NCI-H2227 (cell line): ENCODE results near the gene PZP.
"Not testable (repeated sequence)": the region's sequence is repeated elsewhere in the genome, so short reads cannot be mapped to it uniquely, and the experiment has no call there.

Experiments
- DNase-seq: peaks from one replicate; lab custom pipeline; 2025; ENCODE audit not compliant: unreplicated experiment; lab: John Stamatoyannopoulos, UW

Gene PZP

DNA sequence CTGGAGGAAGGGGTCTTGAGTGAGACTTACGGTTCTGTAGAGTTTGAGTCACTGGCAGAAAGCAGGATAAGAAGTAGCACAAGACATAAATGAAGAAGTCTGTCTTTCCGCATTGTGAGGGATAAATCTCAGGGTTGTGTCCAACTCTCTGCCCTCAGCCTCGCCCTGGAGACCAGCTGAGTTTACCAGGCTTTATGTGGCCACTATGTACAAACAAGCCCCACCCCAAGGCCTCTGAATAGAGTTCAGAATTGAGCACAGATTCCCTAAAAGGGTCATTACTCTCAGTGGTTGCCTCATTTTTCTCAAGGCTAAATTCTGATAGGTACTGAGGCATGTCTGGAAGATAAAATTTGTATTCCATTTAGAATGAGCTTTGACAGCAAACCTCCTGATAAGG lies at the start of gene PZP:
Gene PZP (minus strand): TSS at position 167 of the 400 bp plus-strand sequence. CDS start 54 bp downstream, at position 113.
- DNase-seq, result no peak

DNA sequence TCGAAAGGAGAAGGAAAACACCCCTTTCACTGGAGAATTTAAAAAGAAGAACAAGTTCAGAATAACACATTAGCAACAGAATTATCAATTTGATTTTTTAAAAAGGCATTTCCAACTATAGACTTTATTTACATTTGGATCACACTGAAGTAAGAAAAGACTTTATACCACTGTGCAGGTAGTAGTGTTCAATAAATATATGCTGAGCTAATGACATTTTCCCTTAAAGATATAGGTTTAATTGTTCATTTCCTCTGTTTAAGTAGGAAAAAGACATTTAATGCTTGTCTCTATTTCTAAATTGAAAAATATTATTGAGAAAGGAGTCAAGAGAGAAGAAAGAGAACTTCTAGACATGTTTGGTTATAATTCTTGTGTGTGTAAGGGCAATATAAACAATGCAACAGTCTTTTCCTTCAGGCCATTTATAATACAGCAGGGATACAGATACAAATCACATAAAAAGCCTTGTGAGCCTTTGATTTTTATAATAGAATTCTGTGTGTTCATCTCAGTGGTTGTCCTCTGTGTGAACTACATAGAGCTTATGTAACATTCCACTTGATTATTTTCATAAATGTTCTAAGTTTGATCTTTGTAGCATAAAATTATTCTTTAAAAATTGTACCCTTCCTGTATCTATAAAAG lies 48.7 kb upstream of the PZP start:
- DNase-seq, result no peak

DNA sequence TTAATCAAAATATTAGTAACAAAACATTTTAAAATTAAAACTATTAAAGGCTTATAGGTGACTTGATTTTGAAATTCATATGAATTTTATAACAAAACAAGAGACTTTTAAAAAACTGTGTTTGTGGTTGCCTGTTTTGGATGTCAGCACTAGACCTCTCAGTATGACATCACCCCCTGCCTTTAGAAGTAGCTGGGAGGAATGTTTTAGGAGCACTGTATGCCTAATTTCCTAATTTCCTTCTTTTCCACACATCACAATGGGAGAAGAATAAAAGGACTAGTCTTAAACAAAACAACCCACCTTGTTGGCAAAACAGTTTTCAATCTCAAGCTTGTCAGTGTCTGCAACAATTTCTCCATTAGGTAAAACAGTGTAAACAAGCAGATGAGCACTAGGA lies 48.1 kb upstream of the PZP start:
- no peak for DNase-seq

DNA sequence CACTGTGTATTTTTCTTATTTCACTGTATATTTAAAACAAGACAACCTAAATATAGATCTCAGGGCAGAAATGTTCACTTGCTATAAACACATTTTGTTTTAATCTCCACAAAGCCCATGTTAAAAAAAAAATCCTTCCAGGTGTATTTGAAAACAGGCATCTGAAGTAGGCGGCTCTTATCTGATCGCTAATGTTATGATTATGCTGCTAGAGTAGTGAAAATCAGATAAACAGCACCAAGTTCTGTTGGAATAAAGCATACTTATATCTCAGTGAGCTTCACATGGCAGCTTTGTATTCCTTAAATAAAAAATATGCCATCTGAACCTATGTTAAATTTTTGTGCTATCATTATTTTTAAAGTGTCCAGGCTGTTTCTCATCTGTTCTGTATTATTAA lies 47.6 kb upstream of the PZP start:
- no peak for DNase-seq

DNA sequence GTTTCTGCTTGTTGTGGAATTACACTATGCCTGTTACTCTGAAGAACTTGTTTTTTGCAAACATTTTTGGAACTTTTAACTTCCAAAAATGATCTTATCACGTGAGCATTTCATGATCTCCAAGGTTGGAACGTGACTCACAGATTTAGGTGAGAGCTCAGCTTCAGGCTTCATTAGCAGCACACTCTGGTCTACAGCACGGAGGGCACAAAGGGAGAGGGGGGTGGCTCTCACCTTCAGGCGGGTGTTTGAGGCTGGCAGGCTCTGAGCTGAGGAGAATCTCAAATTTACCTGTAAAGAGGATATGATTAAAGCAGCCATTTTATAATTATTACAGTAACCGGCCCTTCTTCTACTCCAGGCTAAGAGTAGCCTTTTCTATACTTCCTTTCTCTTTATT lies 45.3 kb upstream of the PZP start:
- DNase-seq, result no peak

DNA sequence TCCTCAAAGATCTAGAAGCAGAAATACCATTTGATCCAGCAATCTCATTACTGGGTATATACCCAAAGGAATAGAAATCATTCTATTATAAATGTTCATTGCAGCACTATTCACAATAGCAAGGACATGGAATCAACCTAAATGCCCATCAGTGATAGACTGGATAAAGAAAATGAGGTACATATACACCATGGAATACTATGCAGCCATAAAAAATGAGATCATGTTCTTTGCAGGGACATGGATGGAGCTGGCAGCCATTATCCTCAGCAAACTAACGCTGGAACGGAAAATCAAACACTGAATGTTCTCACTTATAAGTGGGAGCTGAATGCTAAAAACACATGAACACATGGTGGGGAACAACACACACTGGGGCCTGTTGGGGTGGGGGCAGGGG lies 44.6 kb upstream of the PZP start:
- not testable (repeated sequence) for DNase-seq

DNA sequence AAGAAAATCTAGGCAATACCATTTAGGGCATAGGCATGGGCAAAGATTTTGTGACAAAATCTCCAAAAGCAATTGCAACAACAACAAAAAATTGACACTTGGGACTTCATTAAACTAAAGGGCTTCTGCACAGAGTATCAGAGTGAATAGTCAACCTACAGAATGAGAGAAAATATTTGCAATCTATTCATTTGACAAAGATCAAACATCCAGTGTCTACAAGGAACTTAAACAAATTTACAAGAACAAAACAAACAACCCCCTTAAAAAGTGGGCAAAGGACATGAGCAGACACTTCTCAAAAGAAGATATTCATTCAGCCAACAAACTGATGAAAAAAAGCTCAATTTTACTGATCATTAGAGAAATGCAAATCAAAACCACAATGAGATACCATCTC lies 44.1 kb upstream of the PZP start:
- no peak for DNase-seq

DNA sequence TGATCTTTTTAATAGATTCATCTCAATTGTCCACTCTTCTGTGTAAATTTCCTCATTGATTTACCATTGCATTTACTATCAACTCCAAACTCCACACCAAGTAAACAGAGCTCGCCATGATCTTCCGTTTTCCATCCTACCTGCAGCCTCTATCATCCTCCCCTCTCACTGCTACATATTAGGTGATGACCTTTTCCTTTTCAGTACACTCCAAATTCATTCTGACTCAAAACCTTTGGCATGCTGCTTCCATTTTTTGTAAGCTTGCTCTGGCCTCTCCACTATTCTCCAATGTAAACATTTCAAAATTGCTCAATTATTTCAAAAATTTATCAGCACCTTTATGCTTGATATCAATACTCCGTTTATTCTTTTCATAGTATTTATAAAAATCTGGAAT lies 40.2 kb upstream of the PZP start:
- DNase-seq, result no peak

DNA sequence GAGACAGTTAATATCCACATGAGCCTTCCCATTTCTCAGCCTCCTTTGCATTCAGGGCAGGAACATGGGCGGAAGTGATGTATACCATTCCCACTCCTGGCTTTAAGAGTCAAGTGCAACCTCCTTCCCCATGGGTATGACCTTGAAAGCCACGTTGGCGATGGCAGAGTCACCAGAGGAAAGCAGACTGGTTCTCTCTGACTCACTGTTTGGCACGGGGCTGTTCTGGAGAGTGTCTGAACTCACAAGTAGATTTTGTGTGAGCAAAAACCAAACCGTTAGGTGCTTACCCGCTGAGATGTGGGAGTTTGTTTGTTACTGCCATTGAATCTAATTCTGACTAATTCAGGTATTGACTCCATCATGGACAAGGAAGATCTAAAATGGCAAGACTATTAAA lies 36.7 kb upstream of the PZP start:
- DNase-seq, result no peak

DNA sequence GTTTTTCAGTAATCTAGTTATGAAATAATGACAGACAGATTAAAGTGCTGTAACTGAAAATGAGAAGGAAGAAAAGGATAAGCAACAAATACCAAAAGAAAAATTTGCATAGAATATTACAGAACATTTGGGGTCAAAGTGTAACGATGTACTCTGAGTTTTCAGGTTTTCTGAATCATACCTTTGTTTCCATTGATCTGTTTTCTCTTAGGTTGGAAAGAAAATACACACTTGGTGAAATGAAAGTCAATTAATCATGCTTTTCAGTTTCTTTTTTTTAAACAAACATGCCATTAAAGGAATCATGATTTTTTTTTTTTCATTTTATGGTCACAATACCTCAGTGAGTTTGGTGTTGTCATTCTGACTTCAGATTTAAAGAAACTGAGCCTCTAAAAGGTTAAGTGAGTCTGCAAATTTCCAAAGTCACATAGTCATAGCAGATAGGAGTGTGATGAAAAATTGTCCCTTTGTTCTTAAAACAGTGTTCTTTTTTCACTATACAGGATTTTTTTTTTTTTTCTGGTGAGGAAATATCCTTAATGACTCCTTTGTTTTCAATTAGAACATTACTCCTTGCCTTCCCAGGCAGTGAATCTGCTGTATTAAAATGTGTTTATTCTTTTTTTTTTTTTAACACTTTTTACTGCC lies 35.9 kb upstream of the PZP start:
- no peak for DNase-seq

DNA sequence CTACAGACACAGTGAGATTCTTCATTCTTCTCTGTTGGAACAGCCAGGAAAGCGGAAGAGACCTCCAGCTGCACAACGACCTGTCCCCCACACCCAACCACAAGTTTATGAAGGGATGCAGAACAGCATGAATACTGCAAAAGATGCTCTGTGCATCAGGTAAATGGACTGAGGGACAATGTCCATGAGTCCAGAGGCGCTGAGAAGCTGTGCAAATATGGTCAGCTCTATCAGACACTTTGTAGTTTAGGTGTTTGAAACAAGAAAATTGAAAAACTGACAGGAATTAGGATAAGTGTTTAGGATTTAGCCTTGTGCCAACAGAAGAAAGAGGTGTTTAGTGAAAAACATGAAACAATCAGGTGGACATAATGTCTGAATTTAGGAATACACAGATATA lies 33.1 kb upstream of the PZP start:
- DNase-seq, result no peak

DNA sequence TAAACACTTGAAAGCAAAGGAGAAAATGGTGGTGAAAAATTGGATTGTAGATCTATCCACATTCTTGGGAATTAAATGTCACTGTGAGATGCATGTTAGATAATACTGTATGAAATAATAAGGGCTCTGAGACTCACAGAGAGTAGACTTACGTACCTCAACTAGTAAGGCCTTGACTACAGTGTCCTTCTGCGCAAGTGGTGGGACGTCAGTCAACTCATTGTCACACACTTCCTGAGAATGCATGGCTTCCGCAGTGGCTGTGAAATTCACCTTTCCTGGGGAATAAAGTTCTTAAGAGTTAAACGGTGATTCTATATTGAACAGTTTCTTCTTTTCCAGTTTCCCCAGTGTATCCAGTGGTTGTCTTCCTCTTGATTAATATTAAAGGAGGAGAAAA lies 32.6 kb upstream of the PZP start:
- no peak for DNase-seq

DNA sequence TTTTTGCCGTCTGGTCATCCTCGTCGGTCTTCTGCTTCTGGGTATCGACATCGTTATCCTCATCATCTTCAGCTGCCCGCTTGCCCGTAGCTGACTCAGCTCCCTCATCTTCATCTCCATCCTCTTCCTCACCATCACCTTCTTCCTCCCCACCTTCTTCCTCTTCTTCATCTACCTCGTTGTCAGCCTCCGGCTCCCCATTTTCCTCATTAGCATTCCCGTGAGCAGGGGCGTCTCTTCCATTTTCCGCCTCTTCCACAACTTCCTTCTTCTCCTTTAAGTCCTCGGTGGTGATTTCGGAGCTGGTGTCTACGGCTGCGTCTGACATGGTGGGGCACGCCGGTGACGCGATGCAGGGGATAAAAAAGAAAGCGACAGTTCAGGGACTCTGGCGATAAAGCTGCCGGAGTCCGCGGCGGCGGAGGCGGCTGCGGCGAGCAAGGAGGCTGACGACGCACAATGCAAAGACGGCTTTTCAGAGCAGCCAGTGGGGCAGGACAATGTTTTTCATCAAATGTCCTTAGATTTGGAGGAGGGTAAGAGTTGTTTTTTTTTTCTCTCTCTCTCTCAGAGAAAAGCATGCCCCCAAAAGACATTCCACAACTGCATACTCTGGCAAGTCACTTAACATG lies 31.9 kb upstream of the PZP start:
- DNase-seq, result not testable (repeated sequence)

DNA sequence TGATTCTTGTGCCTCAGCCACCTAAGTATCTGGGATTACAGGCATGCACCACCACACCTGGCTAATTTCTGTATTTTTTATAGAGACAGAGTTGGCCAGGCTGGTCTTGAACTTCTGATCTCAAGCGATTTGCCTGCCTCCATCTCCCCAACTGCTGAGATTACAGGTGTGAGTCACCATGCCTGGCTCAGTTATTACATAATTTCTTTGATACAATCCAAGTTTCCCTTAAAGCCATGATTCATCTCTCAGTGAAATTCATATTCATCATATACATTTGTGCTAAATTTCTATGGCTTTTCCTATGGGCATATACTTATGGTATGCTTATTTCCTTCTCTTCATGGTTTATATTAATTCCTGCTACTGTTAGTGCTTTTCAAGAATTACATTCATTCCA lies 29.1 kb upstream of the PZP start:
- no peak for DNase-seq

DNA sequence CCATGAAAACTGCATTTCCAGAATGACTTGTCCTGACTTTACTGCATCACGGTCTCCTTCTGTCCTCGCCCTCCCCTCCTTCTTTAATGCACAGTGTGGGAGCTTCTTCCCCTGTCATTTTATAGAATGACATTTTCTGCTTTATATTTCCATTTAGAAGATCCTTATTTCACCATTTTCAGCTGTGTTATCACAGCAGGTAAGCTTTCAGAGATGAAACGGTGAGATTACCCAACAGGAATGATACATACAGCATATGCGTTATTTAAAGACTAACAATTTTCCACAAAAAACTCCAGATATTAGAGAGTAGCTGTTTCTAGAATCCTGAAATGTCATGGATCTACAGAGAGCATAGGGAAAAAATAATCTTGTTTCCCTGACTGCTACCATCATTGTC lies 27.3 kb upstream of the PZP start:
- no peak for DNase-seq

DNA sequence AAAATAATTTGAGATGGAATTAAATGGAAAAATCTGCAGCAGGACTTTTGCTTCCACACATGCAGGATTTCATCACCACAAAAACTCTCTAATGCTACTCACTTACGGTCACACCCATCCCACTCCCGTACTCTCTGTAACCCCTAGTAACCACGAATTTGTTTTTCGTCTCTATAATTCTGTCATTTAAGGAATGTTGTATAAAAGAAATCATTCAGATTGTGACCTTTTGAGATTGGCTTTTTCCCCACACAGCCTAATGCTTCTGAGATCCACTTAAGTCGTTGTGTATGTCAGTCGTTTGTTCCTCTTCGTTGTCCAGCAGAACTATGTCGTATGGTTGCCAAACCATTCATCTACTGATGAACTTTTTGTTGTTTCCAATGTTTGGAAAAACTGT lies 19.8 kb upstream of the PZP start:
- no peak for DNase-seq

DNA sequence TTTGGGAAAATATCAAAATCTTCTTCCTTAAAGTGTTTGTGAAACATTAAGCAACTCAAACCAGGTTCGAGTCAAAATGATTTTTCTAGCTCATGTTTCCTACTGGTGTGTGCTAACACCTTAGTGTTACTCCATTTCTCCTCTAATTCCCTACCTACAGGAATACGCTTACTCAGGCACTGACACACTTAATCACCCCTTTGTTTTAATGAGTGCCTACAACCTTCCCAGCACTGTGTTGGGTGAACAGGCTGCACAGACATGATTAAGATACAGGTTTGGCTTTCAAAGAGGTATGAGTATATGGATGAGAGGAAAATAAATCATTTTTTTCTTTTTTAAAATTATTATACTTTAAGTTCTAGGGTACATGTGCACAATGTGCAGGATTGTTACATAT lies 15.6 kb upstream of the PZP start:
- no peak for DNase-seq

DNA sequence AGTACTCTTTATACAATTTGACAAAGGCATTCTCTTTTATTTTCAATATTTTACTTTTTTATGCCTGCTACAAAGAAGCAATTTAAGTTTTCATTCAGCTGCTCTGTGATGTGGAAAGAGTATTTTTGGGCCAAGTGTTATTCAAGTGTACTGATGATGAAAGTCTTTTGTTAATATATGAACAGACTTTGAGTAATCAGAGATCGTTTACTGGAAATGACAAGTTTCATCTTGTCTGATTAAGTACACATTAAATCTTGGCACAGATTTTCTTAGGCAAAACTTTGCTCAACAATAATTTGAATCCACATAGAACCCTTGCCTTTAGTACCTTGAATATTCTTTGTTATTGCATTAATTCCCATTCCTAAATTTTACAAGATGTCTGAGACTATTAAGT lies 13.3 kb upstream of the PZP start:
- DNase-seq, result no peak

DNA sequence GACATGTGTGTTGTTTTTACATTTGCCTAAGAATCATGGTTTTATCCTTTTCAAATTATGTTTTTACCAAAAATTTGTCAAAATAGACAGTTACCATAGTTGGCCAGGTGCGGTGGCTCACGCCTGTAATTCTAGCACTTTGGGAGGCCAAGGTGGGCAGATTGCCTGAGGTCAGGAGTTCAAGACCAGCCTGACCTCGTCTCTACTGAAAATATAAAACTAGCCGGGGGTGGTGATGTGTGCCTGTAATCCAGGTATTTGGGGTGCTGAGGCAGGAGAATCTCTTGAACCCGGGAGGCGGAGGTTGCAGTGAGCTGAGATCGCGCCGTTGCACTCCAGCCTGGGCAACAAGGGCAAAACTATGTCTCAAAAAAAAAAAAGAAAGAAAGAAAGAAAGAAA lies 12.8 kb upstream of the PZP start:
- DNase-seq, result not testable (repeated sequence)

DNA sequence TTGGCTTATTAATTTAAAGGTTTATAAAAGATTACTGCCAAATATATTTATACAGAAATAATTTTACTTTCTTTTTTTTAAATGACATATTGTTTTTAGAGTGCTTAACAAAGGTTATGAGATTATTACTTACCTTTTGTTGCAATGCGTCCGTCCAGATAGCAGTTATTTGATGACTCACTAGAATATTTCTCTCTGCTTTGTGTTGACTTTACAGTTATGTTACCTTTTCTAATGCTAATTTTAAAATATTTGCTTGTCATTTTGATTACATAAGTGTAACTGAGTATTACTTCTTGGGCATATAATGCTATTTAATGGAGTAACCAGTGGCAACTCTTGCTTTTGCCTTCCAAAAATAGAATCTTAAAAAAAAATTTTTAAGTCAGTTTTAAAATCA lies 6.3 kb upstream of the PZP start:
- DNase-seq, result no peak

DNA sequence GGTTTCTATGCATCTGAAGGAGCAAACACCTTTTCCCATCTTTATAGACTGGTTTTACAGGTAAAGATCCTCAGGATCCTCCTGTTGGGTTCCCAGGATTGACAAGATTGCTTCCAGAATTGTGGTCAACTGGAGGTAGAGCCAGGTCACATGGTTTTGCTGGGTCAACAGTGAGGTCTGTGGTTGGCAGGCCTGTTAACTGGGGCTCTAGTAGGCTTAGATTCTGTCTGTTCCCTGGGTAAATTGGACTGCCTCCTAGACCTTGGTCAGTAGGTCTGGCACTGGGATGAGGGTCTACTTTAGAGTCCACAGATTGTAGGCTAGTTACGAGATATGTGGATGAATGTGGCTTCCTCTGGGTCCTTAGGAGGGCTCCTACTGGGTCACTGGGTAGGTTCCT lies 3.5 kb upstream of the PZP start:
- no peak for DNase-seq

DNA sequence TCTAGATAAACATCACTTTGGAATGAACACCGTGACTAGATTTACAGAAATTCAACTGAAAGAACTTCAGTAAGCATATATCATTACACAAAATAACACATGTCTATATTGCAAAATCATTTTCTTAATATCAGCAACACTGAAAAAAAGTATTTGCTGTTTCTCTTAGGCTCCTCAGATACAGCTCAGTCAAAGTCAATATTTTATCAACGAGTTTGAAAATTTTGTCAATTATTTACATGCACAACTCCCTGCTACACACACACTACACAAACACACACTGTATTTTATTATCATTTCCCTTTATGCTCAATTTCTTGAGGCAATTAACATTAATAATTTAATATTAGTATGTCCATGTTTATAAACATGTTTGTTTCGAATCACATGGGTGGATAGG lies 3.8 kb downstream of the PZP start:
- no peak for DNase-seq

DNA sequence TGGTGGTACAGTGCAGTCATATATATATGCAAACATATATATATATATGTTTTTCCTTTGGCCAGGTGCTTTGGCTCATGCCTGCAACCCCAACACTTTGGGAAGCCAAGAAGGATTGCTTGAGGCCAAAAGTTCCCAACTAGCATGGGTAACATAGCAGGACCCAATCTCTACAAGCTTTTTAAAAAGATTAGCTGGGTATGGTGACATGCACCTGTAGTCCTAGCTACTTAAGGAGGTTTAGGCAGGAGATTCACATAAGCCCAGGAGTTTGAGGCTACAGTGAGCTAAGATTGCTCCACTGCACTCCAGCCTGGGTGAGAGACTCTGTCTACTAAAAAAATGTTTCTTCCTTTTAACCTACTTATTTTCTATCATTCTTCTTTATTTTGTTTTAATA lies 10.2 kb downstream of the PZP start:
- no peak for DNase-seq
